ENCODE data around the gene BCAR3.
"Not testable (repeated sequence)": the region's sequence is repeated elsewhere in the genome, so short reads cannot be mapped to it uniquely, and the experiment has no call there.

Gene BCAR3

DNA sequence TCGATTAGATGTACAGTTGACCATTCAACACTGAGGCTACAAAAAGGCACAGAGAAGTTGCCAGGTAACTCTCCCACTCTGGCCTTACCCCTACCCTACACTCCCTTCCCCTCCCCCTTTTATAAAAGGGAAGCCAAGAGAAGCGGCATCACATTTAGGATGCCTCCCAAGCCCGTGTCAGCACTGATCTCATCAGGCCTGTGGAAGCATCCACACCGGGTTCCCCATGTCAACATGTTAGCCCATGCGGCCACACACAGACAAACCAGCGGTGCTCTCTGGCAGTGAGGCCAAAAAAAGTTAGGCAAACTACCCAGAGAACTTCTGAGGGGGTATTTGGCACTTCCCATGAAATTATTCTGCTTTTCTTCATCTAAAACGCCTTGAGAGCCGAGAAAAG lies 29.9 kb downstream of the BCAR3 start:
- Histone ChIP-seq H3K18ac (ENCODE audit: low read depth in 1 of 2, low read length in 2 of 2) (no peak overlapping the region), H3K36me3 (ENCODE audit: control insufficient read depth in 1 of 2, insufficient read depth in 2 of 2, low read depth in 1 of 2, low read length in 2 of 2) (peaks cover 22 to 85% of the 10 kb centered on the region in 2 experiments), H2BK120ac (ENCODE audit: low read depth, low read length) (no peak overlapping the region), H4K91ac (ENCODE audit: low read length) (no peak overlapping the region), H3K27me3 (ENCODE audit: control insufficient read depth in 1 of 2, insufficient read depth in 1 of 2, low read length in 2 of 2) (no peaks in the 10 kb centered on the region), H3K9me3 (ENCODE audit: control insufficient read depth, low read length) (no peaks in the 10 kb centered on the region), H2AK5ac (ENCODE audit: low read length, severe bottlenecking) (no peak overlapping the region), H3K4me2 (ENCODE audit: low read length, poor library complexity, severe bottlenecking) (no peak overlapping the region), H3K14ac (ENCODE audit: low read length in 2 of 2) (no peak overlapping the region), H3K27ac (ENCODE audit: low read length, poor library complexity, severe bottlenecking) (no peak overlapping the region), H3K4me1 (ENCODE audit: control insufficient read depth, insufficient read depth, low read depth, low read length) (peaks cover 2% of the 10 kb centered on the region), H3K4ac (ENCODE audit: low read depth in 1 of 2, low read length in 2 of 2) (no peak overlapping the region), H2AFZ (ENCODE audit: low read depth, low read length) (no peak overlapping the region), H2BK5ac (ENCODE audit: low read depth, low read length, poor library complexity, severe bottlenecking) (no peak overlapping the region), H2BK12ac (ENCODE audit: low read length in 2 of 2) (no peak overlapping the region), H3K23ac (ENCODE audit: low read length in 2 of 2) (no peak overlapping the region), H3K4me3 (ENCODE audit: insufficient read depth in 1 of 2, low read depth in 1 of 2, low read length in 2 of 2) (no peak overlapping the region), H3K79me1 (replicated peaks; ENCODE audit: low read length, poor library complexity, severe bottlenecking) (peaks cover 23% of the 10 kb centered on the region), H4K8ac (ENCODE audit: low read length) (no peak overlapping the region), H3K9ac (ENCODE audit: low read length) (peak overlapping the region; percentile 21), H2BK15ac (ENCODE audit: low read depth, poor library complexity, severe bottlenecking) (no peak overlapping the region)
- WGBS = 98% methylated on average over 8 of the region's 8 CpGs
- DNase-seq = no peak

DNA sequence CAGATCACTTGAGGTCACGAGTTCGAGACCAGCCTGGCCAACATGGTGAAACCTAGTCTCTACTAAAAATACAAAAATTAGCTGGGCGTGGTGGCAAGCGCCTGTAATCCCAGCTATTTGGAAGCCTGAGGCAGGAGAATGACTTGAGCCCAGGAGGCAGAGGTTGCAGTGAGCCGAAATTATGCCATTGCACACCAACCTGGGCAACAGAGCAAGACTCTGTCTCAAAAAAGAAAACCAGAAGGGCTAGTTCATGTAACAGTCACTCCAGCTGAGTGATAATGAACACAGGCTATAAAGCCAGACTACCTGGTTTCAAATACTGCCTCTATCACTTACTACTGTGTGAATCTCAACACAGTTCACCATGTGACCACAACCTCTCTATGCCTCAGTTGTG lies 31.5 kb downstream of the BCAR3 start:
- H2AK5ac ChIP-seq (ENCODE audit: low read length, severe bottlenecking); DNase-seq; H2BK12ac ChIP-seq (ENCODE audit: low read length in 2 of 2); H3K9ac ChIP-seq (ENCODE audit: low read length); H3K27ac ChIP-seq (ENCODE audit: low read length, poor library complexity, severe bottlenecking); H4K91ac ChIP-seq (ENCODE audit: low read length); H3K14ac ChIP-seq (ENCODE audit: low read length in 2 of 2); H3K27me3 ChIP-seq (ENCODE audit: control insufficient read depth in 1 of 2, insufficient read depth in 1 of 2, low read length in 2 of 2); H2BK120ac ChIP-seq (ENCODE audit: low read depth, low read length); H3K4me1 ChIP-seq (ENCODE audit: control insufficient read depth, insufficient read depth, low read depth, low read length); H3K23ac ChIP-seq (ENCODE audit: low read length in 2 of 2); H3K4me3 ChIP-seq (ENCODE audit: insufficient read depth in 1 of 2, low read depth in 1 of 2, low read length in 2 of 2); H4K8ac ChIP-seq (ENCODE audit: low read length); H3K4me2 ChIP-seq (ENCODE audit: low read length, poor library complexity, severe bottlenecking); H2BK15ac ChIP-seq (ENCODE audit: low read depth, poor library complexity, severe bottlenecking); H2BK5ac ChIP-seq (ENCODE audit: low read depth, low read length, poor library complexity, severe bottlenecking); H2AFZ ChIP-seq (ENCODE audit: low read depth, low read length); H3K4ac ChIP-seq (ENCODE audit: low read depth in 1 of 2, low read length in 2 of 2); H3K9me3 ChIP-seq (ENCODE audit: control insufficient read depth, low read length); H3K18ac ChIP-seq (ENCODE audit: low read depth in 1 of 2, low read length in 2 of 2): not testable (repeated sequence)
- H3K36me3 ChIP-seq (ENCODE audit: control insufficient read depth in 1 of 2, insufficient read depth in 2 of 2, low read depth in 1 of 2, low read length in 2 of 2) = peaks cover 22 to 81% of the 10 kb centered on the region in 2 experiments
- peaks cover 20% of the 10 kb centered on the region for H3K79me1 ChIP-seq (replicated peaks; ENCODE audit: low read length, poor library complexity, severe bottlenecking)
- over 99% methylated on average over 5 of the region's 5 CpGs for WGBS

GRCh38 chr1:93649231-93649630 lies 32.4 kb downstream of the BCAR3 start:
- H3K23ac ChIP-seq (ENCODE audit: low read length in 2 of 2) = no peak overlapping the region
- no peaks in the 10 kb centered on the region for H3K27me3 ChIP-seq (ENCODE audit: control insufficient read depth in 1 of 2, insufficient read depth in 1 of 2, low read length in 2 of 2)
- H2BK120ac ChIP-seq (ENCODE audit: low read depth, low read length) = no peak overlapping the region
- no peak overlapping the region for H4K91ac ChIP-seq (ENCODE audit: low read length)
- H2BK15ac ChIP-seq (ENCODE audit: low read depth, poor library complexity, severe bottlenecking) = no peak overlapping the region
- no peak overlapping the region for H3K4me3 ChIP-seq (ENCODE audit: insufficient read depth in 1 of 2, low read depth in 1 of 2, low read length in 2 of 2)
- no peak overlapping the region for H3K27ac ChIP-seq (ENCODE audit: low read length, poor library complexity, severe bottlenecking)
- no peak overlapping the region for H2BK5ac ChIP-seq (ENCODE audit: low read depth, low read length, poor library complexity, severe bottlenecking)
- H3K79me1 ChIP-seq (replicated peaks; ENCODE audit: low read length, poor library complexity, severe bottlenecking) = peaks cover 17% of the 10 kb centered on the region
- no peak overlapping the region for H2BK12ac ChIP-seq (ENCODE audit: low read length in 2 of 2)
- no peaks in the 10 kb centered on the region for H3K9me3 ChIP-seq (ENCODE audit: control insufficient read depth, low read length)
- H3K4me2 ChIP-seq (ENCODE audit: low read length, poor library complexity, severe bottlenecking) = no peak overlapping the region
- peaks cover 19 to 78% of the 10 kb centered on the region in 2 experiments for H3K36me3 ChIP-seq (ENCODE audit: control insufficient read depth in 1 of 2, insufficient read depth in 2 of 2, low read depth in 1 of 2, low read length in 2 of 2)
- H3K14ac ChIP-seq (ENCODE audit: low read length in 2 of 2) = no peak overlapping the region
- H4K8ac ChIP-seq (ENCODE audit: low read length) = no peak overlapping the region
- no peak overlapping the region for H3K9ac ChIP-seq (ENCODE audit: low read length)
- H3K4me1 ChIP-seq (ENCODE audit: control insufficient read depth, insufficient read depth, low read depth, low read length) = no peaks in the 10 kb centered on the region
- H2AK5ac ChIP-seq (ENCODE audit: low read length, severe bottlenecking) = no peak overlapping the region
- no peak for DNase-seq
- H3K18ac ChIP-seq (ENCODE audit: low read depth in 1 of 2, low read length in 2 of 2) = peak overlapping the region in 1 of 2 experiments; percentile 16
- no peak overlapping the region for H2AFZ ChIP-seq (ENCODE audit: low read depth, low read length)
- no peak overlapping the region for H3K4ac ChIP-seq (ENCODE audit: low read depth in 1 of 2, low read length in 2 of 2)

DNA sequence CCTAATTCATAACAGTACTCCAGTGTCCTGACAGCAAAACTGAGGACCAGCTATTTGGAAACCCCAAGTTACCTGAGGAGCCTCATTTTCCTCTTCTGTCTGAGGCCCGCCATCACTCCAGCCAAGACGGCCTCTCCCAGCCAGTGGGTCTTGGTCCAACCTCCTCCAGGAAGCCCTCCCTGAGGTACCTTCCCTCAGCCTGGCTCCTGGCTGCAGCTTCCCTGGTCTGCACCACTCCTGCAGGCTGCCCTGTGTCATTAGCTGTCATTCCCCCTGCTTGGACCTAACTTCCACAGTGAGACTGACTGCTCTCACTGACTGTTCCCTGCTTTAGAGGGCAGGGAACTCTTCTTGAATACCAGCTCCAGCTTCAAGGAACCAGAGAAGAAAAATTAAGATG lies 33.0 kb downstream of the BCAR3 start:
- Histone ChIP-seq H2AFZ (ENCODE audit: low read depth, low read length) (no peak overlapping the region), H2BK12ac (ENCODE audit: low read length in 2 of 2) (no peak overlapping the region), H3K23ac (ENCODE audit: low read length in 2 of 2) (no peak overlapping the region), H3K4me1 (ENCODE audit: control insufficient read depth, insufficient read depth, low read depth, low read length) (no peaks in the 10 kb centered on the region), H3K4me2 (ENCODE audit: low read length, poor library complexity, severe bottlenecking) (no peak overlapping the region), H3K4me3 (ENCODE audit: insufficient read depth in 1 of 2, low read depth in 1 of 2, low read length in 2 of 2) (no peak overlapping the region), H3K9ac (ENCODE audit: low read length) (no peak overlapping the region), H3K27ac (ENCODE audit: low read length, poor library complexity, severe bottlenecking) (no peak overlapping the region), H3K18ac (ENCODE audit: low read depth in 1 of 2, low read length in 2 of 2) (no peak overlapping the region), H3K14ac (ENCODE audit: low read length in 2 of 2) (peak overlapping the region in 1 of 2 experiments; percentile 35), H2BK15ac (ENCODE audit: low read depth, poor library complexity, severe bottlenecking) (no peak overlapping the region), H4K91ac (ENCODE audit: low read length) (no peak overlapping the region), H4K8ac (ENCODE audit: low read length) (peak overlapping the region; percentile 8), H3K79me1 (replicated peaks; ENCODE audit: low read length, poor library complexity, severe bottlenecking) (peaks cover 11% of the 10 kb centered on the region), H3K27me3 (ENCODE audit: control insufficient read depth in 1 of 2, insufficient read depth in 1 of 2, low read length in 2 of 2) (no peaks in the 10 kb centered on the region), H3K36me3 (ENCODE audit: control insufficient read depth in 1 of 2, insufficient read depth in 2 of 2, low read depth in 1 of 2, low read length in 2 of 2) (peaks cover 13 to 73% of the 10 kb centered on the region in 2 experiments), H2BK120ac (ENCODE audit: low read depth, low read length) (no peak overlapping the region), H2BK5ac (ENCODE audit: low read depth, low read length, poor library complexity, severe bottlenecking) (no peak overlapping the region), H2AK5ac (ENCODE audit: low read length, severe bottlenecking) (no peak overlapping the region), H3K4ac (ENCODE audit: low read depth in 1 of 2, low read length in 2 of 2) (no peak overlapping the region), H3K9me3 (ENCODE audit: control insufficient read depth, low read length) (no peaks in the 10 kb centered on the region)
- 97% methylated on average over 2 of the region's 2 CpGs for WGBS
- no peak for DNase-seq

All from mesenchymal stem cell (in vitro differentiated cells and primary cell).